SU-DHL-6 (cell line): ENCODE results near the gene GRIFIN.

Source experiments
- EZH2phosphoT487 ChIP-seq: fragments of 200-600 bp; sonication (generic), shearing (Covaris generic); conservative IDR thresholded peaks from 2 replicates; pipeline ENCODE4 v1.6.1; 2018; ENCODE audit warnings: mild to moderate bottlenecking, antibody characterized with exemption, low read length, moderate library complexity, mixed read lengths
- TF ChIP-seq, protein P1 (sequence below): fragments of 200-600 bp; sonication (generic); IDR thresholded peaks from one replicate; pipeline ENCODE4 v1.5.1; 2017; ENCODE audit warnings: antibody characterized with exemption, mild to moderate bottlenecking, low read length, moderate library complexity; ENCODE audit not compliant: insufficient read depth, poor library complexity, severe bottlenecking

DNA sequence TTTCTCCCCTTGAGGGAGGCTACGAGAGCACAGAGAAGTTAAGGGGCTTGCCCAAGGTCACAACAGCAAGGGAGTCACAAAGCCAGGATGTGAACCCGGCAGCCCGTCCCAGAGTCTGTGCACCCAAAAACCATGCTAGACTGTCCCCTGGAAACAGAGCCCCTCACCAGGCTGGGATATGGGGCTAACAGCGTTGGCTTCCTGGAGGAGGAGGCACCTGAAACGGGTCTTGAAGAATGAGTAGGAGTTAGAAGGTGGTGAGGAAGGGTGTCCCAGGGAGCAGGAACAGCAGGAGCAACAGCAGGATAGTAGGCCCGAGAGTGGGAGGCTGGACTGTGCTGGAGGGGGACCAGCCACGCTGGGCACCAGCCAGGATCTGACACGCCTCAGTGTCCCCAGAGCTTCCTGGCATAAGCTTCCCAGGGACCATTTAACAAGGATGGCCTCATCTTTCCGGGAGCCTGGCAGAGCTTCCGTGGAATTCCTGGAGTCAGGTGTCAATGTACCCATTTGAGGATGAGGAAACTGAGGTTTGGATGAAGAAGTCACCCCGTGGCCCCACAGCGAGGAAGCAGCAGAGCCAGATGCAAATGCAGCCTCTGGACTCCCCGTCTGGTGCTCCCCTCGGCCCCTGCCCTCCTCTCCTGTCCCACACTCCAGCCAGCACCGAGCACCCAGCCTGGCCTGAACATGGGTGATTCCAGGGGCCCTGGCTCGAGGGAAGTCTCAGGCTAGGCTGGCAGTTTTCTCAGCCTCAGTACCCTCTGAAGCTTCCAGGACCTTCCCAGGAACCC is 3.3 kb upstream of the GRIFIN start:
- TF ChIP-seq, protein P1, sequence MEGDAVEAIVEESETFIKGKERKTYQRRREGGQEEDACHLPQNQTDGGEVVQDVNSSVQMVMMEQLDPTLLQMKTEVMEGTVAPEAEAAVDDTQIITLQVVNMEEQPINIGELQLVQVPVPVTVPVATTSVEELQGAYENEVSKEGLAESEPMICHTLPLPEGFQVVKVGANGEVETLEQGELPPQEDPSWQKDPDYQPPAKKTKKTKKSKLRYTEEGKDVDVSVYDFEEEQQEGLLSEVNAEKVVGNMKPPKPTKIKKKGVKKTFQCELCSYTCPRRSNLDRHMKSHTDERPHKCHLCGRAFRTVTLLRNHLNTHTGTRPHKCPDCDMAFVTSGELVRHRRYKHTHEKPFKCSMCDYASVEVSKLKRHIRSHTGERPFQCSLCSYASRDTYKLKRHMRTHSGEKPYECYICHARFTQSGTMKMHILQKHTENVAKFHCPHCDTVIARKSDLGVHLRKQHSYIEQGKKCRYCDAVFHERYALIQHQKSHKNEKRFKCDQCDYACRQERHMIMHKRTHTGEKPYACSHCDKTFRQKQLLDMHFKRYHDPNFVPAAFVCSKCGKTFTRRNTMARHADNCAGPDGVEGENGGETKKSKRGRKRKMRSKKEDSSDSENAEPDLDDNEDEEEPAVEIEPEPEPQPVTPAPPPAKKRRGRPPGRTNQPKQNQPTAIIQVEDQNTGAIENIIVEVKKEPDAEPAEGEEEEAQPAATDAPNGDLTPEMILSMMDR: no peak
- no peak for TF ChIP-seq EZH2phosphoT487
